ENCODE data around the gene CAMKMT.

CAMKMT gene

DNA sequence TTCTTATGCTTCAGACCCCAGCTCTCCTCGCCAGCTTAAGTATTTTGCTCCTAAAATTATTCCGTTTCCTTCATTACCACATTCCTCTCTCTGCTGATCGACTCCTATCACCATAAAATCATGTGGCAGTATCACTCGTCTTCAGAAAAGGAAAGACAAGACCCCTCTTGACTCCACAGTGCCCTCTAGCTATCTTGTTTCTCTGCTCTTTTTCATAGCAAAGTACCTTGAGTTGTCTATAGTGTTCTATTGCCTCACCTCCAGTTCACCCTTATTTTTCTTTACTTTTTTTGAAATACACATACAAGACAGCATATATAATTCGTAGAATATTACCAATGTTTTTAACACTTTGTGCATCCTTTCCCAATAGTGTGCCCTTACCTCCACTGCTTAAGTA lies 306.6 kb downstream of the CAMKMT start:
- TF ChIP-seq REST (IDR thresholded peaks at IDR 0.05; ENCODE audit: low read depth) (no peak), CREB1 (IDR thresholded peaks at IDR 0.05; ENCODE audit: low read depth) (no peak), USF1 (IDR thresholded peaks at IDR 0.05) (no peak), MAX (IDR thresholded peaks at IDR 0.05) (no peak), YY1 (IDR thresholded peaks at IDR 0.05; ENCODE audit: low read depth) (no peak), RAD21 (IDR thresholded peaks at IDR 0.05; ENCODE audit: low read depth) (peak; percentile 44; the same call in 1 of the 2 replicates), NFIC (IDR thresholded peaks at IDR 0.05) (no peak)

- TF ChIP-seq USF1 (IDR thresholded peaks at IDR 0.05) (no peak), CREB1 (IDR thresholded peaks at IDR 0.05; ENCODE audit: low read depth) (no peak), TAF1 (IDR thresholded peaks at IDR 0.05; ENCODE audit: low read depth) (no peak), CEBPB (IDR thresholded peaks at IDR 0.05) (no peak), REST (IDR thresholded peaks at IDR 0.05; ENCODE audit: low read depth) (no peak), TEAD4 (IDR thresholded peaks at IDR 0.05) (no peak), MAX (IDR thresholded peaks at IDR 0.05) (no peak), EGR1 (IDR thresholded peaks at IDR 0.05) (no peak), FOXM1 (IDR thresholded peaks at IDR 0.05; ENCODE audit: borderline replicate concordance, low read depth) (no peak), NFIC (IDR thresholded peaks at IDR 0.05) (no peak)
Measured at GRCh38 chr2:44671276-44671675, 309.5 kb downstream of the CAMKMT start.

GRCh38 chr2:44671916-44672315 lies 310.2 kb downstream of the CAMKMT start:
- TF ChIP-seq USF1 (IDR thresholded peaks at IDR 0.05) (no peak), FOXM1 (IDR thresholded peaks at IDR 0.05; ENCODE audit: borderline replicate concordance, low read depth) (no peak), RAD21 (IDR thresholded peaks at IDR 0.05; ENCODE audit: low read depth) (no peak), TCF12 (IDR thresholded peaks at IDR 0.05; ENCODE audit: low read depth) (no peak), EGR1 (IDR thresholded peaks at IDR 0.05) (no peak), EP300 (IDR thresholded peaks at IDR 0.05; ENCODE audit: borderline replicate concordance) (no peak), MAX (IDR thresholded peaks at IDR 0.05) (no peak), TAF1 (IDR thresholded peaks at IDR 0.05; ENCODE audit: low read depth) (no peak), TEAD4 (IDR thresholded peaks at IDR 0.05) (no peak), ZBTB7A (IDR thresholded peaks at IDR 0.05; ENCODE audit: low read depth) (no peak), NFIC (IDR thresholded peaks at IDR 0.05) (no peak), CREB1 (IDR thresholded peaks at IDR 0.05; ENCODE audit: low read depth) (no peak), REST (IDR thresholded peaks at IDR 0.05; ENCODE audit: low read depth) (no peak), YY1 (IDR thresholded peaks at IDR 0.05; ENCODE audit: low read depth) (no peak)

- TF ChIP-seq EGR1 (IDR thresholded peaks at IDR 0.05): no peak
- no peak for TF ChIP-seq NFIC (IDR thresholded peaks at IDR 0.05)
- TF ChIP-seq ZBTB7A (IDR thresholded peaks at IDR 0.05; ENCODE audit: low read depth): no peak
- no peak for TF ChIP-seq FOXM1 (IDR thresholded peaks at IDR 0.05; ENCODE audit: borderline replicate concordance, low read depth)
Measured at GRCh38 chr2:44672431-44672830, 310.7 kb downstream of the CAMKMT start.
